Pons (tissue), 1 donor: ENCODE data around the gene GALNT13.

Source experiments
- DNase-seq: peaks from one replicate; pipeline ENCODE4 v3.0.0-alpha.2; 2016; ENCODE audit warnings: low spot score

GALNT13 gene

DNA sequence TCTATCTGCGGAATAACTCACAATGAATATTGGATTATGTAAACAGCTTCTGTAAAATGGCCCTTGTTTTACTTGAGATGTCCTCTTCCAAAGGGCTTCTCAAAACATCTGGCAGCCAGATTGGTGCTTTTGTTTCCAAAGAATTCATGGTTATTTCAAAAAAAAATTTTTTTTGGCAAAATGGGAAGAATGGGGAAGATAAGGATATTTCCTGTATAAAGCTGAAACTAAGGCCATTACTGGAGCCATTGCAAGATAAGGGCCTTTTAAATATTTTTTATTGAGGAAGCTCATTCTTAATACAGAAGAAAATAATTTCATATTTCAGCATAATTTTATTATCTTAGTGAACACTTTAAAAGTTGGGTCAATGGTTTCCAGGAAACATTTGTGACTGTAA, 259.1 kb downstream of the GALNT13 start:
- no peak for DNase-seq

DNA sequence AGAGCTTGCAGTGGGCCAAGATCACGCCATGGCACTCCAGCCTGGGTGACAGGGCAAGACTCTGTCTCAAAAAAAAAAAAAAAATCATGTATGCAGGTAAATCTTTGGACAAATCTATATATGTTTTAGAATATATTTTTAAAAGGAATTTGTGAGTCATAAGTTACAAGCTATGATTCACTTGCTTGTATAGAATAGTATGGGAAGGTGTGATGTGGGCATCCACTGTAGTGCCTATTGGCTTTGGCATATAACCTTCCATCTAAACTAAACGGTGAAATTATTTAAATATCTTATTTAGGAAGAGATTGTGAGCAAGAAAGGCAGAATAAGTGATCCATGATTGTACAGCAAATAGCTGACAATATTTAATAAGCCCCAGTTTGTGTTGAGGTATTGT, 261.1 kb downstream of the GALNT13 start:
- DNase-seq = no peak

DNA sequence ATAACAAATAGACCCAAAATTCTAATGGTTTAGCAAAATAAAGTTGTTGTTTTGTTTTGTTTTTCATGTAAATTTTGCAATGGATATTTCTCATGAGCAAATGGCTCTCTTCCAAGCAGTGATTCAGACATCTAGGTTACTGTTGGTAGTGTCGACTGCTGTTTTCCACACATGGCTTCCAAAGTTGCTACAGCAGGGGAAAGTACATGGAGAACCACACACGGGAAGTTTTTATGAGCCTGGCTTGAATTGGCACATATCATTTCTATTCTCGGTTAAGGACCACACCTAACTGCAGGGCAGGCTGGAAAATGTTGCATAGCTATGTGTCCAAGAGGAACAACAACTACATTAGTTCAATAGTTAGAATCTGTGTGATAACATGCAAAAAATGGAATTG, 262.1 kb downstream of the GALNT13 start:
- no peak for DNase-seq

DNA sequence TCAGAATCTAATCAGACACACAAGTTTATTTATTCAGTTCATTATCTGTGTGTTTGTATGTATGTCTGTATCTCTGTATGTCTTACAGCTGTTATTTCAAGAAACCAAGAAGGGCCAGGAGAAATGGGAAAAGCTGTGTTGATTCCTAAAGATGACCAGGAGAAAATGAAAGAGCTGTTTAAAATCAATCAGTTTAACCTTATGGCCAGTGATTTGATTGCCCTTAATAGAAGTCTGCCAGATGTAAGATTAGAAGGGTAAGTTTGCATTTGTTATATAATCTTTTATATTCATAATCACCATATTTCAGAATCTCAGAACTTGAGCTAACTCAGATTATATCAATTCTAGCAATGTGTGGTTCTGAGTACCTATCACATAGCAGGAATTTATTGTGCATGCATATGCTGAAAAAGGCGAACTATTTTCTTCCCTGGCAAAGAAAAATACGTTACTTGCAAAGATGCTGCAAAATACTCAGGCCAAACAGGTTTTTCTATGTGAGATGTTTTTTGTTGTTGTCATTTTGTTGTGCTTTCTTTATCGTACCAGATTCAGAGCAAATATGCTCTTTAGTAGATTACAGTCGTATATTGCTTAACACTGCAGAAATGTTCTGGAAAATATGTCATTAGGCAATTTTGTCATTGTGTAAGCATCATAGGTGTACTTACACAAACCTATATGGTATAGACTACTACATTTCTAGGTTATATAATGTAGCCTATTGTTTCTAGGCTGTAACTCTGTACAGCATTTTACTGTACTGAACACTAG, 268.7 kb downstream of the GALNT13 start:
- no peak for DNase-seq

DNA sequence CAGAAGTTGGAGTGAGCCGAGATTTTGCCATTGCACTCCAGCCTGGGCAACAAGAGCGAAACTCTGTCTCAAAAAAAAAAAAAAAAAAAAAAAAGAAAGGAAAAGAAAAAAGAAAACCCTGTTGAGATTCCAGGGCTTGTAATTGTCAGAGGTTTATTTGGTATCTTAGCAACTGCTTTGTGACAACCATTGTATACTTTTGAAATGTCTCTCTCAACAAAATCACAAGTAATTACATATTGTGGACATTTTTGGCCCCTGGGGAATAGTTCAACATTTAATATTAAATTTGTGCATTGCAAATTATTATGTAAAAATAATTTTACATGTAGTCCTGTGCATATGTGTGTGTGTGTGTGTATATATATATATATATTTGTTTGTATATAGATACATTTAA, 270.8 kb downstream of the GALNT13 start:
- DNase-seq = no peak

DNA sequence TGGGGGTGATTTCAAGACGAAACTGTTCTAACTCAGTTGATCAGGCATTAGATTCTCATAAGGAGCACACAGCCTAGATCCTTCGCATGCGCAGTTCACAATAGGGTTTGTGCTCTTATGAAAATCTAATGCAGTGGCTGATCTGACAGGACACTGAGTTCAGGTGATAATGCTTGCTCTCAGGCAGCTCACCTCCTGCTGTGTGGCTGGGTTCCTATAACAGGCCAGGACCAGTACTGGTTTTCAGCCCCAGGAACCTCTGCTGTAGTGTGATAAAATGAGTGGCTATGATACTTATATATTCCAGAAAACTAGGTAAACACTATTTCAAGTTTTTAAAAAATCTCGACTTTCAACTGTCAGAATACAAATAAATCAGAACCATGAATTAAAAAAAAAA, 271.4 kb downstream of the GALNT13 start:
- DNase-seq = no peak

DNA sequence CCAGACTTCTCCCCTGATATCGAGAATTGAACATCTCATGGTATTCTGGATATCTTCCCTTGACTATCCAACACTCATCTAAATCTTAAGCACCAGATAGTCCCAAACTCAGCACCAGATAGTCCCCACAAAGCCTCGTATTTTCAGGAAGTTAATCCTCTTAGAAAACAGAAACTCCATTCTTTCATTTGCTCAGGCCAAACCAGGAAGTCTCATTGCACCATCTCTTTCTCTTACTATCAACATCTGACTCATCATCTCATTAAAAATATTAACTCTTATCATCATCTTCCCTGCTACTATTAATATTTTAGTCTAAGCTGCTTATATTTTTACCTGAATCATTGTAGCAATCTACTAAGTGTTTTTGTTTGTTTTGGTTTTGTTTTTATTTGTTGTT, 286.4 kb downstream of the GALNT13 start:
- no peak for DNase-seq

DNA sequence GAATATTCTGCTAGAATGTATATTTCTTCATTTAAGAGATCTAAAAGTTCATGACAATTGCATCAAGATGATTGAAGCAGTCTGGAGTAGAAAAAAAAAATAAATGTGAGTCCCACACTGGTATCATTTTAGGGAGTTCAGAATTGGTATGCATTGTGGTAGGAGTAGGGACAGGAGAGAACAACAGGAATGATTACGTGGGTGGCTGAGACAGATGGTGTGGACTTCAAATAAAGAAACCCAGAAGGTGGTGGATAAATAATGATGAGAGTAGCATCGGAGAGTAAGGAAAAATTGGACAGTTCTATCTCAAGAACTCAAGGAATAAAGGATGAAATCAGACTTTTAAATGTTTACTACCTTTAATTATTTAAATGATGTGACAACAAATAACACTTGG, 289.6 kb downstream of the GALNT13 start:
- no peak for DNase-seq

DNA sequence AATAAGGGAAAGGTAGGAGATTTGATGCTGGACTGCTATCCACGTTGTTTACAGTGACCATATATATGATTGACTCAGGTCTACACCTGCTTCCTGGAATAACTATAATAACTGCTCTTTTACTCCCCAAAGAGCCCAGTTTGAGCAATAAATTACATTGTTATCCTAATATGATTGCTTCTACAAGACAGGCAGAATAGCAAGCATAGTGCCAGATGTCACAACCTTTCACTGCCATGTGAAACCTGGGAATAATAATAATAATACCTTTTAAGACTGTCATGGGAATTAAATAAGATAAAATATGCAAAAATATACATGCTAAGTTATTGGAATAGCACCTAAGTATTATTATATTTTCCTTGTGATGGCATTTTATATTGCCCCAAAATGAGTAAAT, 298.7 kb downstream of the GALNT13 start:
- DNase-seq = no peak

DNA sequence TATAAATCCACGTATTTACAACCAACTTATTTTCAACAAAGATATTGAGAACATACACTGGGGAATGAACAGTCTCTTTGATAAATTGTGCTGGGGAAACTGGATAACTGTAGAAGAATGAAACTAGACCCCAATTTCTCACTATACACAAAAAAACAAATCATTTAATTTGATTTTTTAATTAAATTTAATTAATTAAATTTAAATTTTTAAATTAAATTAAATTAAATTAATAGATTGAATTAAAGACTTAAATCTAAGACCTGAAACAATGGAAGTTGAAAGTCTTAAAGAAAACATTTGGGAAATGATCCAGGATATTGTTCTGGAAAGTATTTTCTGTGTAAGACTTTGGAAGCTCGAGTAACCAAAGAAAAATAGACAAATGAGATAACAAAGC, 301.4 kb downstream of the GALNT13 start:
- no peak for DNase-seq

DNA sequence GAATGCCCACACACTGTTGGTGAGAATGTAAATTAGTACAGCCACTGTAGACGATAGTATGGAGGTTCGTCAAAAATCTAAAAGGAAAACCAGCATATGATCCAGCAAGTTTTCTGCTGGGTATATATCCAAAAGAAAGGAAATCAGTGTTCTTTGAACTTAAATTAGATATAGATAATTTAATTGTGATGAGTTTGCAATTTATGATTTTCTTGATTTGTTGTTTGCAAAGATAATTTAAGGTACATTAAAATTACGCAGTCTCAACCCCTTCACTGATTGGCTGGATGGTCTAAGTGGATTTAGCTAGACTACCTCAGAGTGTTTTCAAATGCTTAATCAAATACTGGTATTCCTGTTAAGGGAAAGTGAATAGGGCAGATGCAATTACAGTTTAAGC, 302.2 kb downstream of the GALNT13 start:
- DNase-seq = no peak

DNA sequence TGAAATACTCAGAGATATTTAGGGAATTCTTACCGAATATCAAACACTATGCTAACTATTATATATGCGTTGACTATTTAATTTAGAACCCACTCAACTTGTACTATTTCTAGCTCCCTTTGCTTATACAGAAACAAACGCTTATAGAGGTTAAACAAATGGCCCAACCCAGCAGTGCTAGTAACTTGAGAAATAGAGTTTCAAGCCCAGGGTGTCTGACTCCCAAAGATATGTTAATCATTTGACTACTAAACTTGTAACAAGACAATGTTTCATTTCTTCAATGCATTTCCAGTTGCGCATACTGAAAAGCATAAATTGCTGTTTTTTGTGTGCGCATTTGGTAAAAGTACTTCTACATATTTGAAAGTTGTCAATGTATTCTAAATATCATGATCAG, 310.3 kb downstream of the GALNT13 start:
- DNase-seq = no peak

DNA sequence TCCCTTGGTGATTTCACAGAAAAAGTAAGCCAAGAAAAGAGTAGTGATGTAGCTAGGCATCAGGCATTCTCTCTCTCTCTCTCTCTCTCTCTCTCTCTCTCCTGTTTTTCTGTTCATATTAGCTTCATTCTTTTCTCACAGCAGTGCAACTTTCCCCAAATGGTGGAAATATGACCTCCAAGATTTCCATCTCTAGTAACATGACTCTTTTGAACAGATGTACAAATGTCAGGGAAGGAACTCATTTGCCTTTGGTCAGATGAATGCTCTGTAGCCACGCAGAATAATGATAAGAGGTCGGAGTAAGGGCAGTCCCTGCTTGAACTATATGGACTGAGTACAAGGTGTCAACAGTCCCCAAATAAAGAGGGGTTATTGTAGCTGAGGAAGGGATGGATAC, 316.2 kb downstream of the GALNT13 start:
- DNase-seq = no peak

DNA sequence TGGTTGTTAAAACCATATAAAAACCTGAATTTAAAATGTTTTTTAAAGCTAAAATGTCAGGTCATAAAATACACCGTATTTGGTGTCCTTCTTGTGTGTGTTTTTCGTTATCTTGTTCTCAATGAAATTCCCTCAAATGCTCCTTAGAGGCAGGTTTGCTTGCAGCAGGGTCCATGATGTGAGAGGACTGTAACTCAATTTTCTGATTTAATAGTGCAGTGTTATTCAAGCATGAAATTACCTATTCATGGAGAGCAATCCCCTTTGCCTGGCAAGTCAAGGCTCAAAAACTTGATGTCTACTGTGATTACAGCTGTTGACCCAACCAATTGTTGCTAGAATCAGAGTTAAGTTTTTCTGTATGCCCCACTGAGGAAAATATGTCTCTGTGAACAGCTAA, 318.2 kb downstream of the GALNT13 start:
- DNase-seq = no peak

DNA sequence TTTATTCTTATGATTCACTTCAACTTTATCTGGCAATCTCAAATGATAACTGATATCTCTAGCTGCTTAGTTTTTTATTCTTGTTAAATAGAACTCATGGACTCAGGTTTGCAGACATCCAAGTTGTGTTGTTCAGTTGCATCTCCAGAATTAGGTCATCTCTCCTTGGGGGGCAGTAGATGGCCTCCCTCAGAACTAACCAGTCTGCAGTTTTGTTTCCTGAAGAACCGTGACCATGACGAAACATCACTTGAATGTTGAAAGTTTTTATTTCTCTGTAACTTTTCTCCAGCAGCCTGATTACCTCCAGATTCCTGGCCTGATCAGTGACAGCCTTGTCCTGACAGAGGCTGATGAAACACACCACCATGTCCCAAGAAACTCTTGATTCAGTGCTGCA, 321.5 kb downstream of the GALNT13 start:
- no peak for DNase-seq

DNA sequence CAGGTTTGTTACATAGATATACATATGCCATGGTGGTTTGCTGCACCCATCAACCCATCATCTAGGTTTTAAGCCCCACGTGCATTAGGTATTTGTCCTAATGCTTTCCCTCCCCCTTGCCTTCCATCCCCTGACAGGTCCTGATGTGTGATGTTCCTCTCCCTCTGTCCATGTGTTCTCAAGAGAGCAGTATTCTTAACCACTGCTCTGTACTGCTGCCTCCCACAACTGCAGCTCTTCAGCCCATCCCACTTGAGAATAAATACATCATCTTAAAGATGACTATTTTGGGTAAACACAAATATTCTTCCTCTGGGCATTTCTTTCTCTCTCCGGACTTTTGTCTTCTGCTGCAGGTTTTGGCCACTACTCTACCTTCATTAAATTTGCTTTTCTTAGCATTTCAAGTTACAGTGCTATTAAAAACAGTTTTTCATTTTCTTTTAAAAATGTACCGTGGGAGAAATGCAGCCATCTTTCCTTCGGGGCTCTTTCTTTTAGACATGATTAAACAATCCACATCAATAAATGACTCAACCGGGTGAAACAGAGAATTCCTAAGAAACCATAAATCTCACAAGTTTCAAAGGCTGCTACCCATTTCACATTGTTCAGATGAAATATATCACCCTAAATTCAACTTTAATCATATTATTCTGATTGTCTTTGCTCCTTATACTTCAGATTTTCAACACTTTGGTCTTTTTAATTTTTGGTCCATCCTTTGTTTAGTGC, 323.4 kb downstream of the GALNT13 start:
- no peak for DNase-seq

DNA sequence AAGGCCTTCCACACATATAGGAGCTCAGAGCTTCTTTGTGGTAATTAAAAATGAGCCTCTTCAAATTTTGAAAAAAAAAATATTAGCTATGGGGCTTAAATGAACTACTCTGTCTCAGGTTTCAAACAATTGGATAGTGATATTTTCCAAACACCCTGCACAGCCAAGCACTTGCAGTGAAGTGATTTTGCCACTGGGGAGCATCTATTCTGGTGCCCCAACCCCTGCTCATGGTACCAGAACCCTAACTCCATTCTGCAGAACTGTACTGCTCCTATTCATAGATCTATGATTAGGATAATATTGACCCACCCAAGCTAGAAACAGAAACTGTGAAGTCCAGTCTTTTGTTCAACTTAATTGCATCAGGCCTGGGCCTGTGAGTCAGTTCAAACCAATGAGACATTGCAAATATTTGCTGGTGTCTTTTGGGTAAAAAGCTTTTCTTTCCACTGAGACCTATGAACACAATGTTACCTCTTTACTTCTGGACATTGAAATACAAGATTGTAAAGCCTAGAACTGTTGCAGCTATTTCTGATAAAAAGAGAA, 324.0 kb downstream of the GALNT13 start:
- no peak for DNase-seq

DNA sequence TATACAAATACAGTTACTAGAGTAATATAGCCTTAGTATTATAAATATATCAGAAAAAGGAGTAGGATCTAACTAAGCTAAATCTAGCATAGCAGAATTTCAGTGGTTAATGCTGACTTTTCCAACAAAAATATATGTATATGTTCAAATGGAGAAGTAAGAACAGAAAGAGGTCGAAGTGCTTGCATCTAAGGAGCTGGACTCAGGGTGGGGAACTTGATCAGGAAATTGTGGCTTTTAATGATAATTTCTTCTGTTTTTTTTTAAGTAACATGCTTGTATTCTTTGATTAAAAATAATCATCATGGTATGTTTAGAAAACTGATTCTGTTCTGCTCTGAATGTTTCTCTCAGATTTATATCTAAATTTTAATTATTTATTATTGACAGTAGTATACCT, 327.1 kb downstream of the GALNT13 start:
- DNase-seq = no peak

DNA sequence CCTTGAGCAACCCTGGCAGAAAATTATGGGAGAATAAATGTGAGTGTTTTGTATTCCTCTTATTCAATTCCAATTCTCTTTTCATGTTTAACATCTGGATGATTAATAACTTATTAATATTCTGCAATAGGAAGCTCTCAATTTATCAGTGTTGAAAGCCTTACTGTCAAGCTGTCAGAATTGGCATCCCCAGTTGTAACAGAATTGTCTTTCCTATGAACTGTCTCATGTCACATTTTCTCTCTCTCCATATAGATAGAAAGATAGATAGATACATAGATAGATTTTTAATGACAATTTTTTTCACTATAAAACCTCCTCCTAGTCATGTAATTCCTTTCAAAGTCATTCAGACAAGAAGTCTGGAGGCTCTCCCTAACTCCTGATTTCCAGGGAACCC, 331.5 kb downstream of the GALNT13 start:
- no peak for DNase-seq

DNA sequence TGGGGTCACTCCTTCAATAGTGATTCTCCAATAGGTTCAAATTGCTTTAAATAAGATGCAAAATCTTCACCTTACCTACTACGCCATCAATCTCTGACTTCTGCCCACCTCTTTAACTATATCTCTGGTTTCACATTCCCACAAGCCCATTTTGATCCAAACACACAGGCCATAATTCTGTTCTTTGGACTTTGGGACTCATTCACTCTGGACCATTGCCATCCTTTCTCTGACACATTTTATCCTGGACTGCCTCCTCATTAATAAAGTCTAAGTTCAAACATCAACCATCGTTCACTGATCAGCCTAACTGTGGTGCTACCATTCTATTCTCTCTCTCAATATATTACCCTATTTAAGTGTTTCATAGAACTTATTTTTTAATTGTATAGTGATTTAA, 332.2 kb downstream of the GALNT13 start:
- DNase-seq = no peak

DNA sequence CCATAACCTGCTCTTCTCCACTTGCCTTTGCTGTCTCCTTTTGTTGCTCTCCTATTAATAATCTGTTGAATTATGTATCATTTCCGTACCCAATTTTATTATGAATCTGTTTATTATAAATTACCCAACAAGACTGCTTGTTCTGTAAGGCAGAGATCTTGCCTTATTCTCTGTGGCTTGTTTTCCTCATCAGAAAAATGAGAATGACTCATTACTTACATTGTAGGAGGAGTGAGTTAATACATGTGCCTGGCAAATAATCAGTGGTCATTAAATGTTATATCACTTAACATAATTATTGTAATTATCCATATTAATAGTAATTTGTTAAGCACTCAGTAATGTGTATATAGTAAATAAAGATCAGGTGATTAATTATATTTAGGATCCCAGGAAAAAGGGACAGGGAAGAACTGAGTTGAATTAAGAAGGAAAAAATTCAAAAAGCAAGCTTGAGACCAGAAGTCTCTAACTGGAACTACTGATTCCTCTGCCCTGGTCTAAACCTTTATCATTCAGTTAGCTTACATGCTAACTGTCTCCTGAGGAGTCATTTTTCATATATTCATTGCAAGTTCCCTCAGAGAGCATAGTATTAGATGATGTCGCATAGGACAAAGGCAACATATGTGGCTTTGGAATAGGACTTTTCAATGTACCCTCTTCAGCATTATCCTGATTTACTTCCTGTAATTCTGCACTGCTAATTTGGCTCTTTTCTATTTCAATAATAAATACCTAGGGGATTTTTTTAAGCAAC, 335.7 kb downstream of the GALNT13 start:
- no peak for DNase-seq

DNA sequence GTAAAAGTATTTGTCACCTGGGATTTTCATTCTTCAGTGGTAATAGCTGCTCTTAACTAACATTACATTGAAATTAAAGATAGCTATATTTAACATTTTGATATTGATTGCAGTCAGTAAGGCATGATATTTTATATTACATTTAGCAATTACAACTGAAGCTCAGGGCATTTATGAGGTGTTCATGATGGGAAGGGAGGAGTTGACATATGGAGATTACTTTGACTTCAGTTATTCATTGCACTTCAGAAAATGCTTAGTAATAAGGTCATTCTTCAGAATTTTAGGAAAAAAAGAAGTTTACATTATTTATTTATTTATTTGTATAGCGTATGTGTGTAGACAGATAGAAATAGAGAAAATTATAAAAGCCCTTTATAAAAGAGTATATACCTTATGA, 352.0 kb downstream of the GALNT13 start:
- no peak for DNase-seq

DNA sequence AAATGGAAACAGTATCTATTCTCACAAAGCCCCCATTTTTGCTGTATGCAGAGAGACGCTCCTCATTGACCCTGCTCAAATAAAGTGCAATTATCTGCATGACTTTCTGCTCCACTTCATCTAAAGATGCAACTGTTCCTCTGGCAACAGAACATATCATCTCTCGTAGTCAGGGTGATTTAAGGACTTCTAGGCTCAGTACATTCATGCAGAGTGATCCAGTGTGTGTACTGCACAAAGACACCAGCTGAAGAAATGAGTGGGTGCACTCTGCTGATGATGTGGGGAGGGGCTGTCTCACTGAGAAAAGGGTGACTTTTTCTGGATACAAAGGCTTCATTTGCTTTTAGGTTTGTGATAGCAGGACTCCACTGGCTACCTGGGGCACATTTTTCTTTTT, 355.2 kb downstream of the GALNT13 start:
- no peak for DNase-seq
